A549 (cell line): ENCODE results near the gene GABBR2. TPM values are rescaled to one million over a fixed set of nuclear protein-coding genes. Genes with fewer than 3 reads are reported as not detected.

Experiments
- ATAC-seq, 2 experiments: fragments of 200-7000 bp in 1 of 2; fragments of >200 bp in 1 of 2; cut with Nextera tagmentation in 1 of 2; cut with Tn5 transposase in 1 of 2; 3 replicates each; pipeline versions ENCODE4 v1.8.0 to v1.9.1; 2018 to 2020; ENCODE audit warnings: mild to moderate bottlenecking in 1 of 2, moderate library complexity in 1 of 2
- CTCF ChIA-PET: fragments of 300-600 bp; sonication (Branson Sonifier 250); formaldehyde crosslinking; extraction: SDS; loops from one replicate; lab custom pipeline; 2021; ENCODE audit warnings: antibody characterized with exemption, inconsistent platforms; lab: Yijun Ruan, JAX
- POLR2A ChIA-PET: fragments of 350-600 bp; formaldehyde crosslinking; extraction: SDS; loops from one replicate; lab custom pipeline; 2021; ENCODE audit warnings: antibody characterized with exemption, inconsistent platforms; lab: Yijun Ruan, JAX
- DNase-seq, 2 experiments: peaks; one replicate each; pipeline versions ENCODE4 v3.0.0 to v3.0.0-alpha.2; 2011 to 2016; ENCODE audit warnings: low read depth in 1 of 2, low spot score in 1 of 2
- FAIRE-seq: peaks from 2 replicates; lab custom pipeline; 2011; peaks lifted over from hg19 to GRCh38; lab: Jason Lieb, UNC
- H3K27ac ChIP-seq, 2 experiments: fragments of >200 bp; sonication (Bioruptor Twin); formaldehyde crosslinking; 3 replicates each; pipeline ENCODE4 v1.5.1; 2016 to 2017
- H3K4me1 ChIP-seq: fragments of >200 bp; sonication (Bioruptor Twin); formaldehyde crosslinking; 3 replicates; pipeline ENCODE4 v1.6.1; 2016
- H3K4me2 ChIP-seq: fragments of >200 bp; sonication (Bioruptor Twin); formaldehyde crosslinking; 3 replicates; pipeline ENCODE4 v1.6.1; 2016
- H3K4me3 ChIP-seq: fragments of >200 bp; sonication (Bioruptor Twin); formaldehyde crosslinking; 3 replicates; pipeline ENCODE4 v1.5.1; 2016
- H3K9me3 ChIP-seq: fragments of >200 bp; sonication (Bioruptor Twin); formaldehyde crosslinking; 3 replicates; pipeline ENCODE4 v1.6.1; 2016
- BHLHE40 ChIP-seq: IDR thresholded peaks from 2 replicates; pipeline ENCODE4 v1.6.1; 2012; ENCODE audit warnings: low read depth, low read length, inconsistent platforms
- CBX2 ChIP-seq: fragments of 200-600 bp; sonication (generic); IDR thresholded peaks from 2 replicates; pipeline ENCODE4 v1.6.1; 2016; ENCODE audit warnings: low read depth, mild to moderate bottlenecking, borderline replicate concordance
- CTCF ChIP-seq: fragments of >200 bp; sonication (Bioruptor Twin); formaldehyde crosslinking; IDR thresholded peaks from 3 replicates; pipeline ENCODE4 v1.5.1; 2016
- EP300 ChIP-seq, 2 experiments: fragments of >200 bp; sonication (Bioruptor Twin); formaldehyde crosslinking; IDR thresholded peaks; 2 replicates in 1 of 2; 3 replicates in 1 of 2; pipeline ENCODE4 v1.6.1; 2016 to 2017
- ESRRA ChIP-seq: fragments of 150-350 bp; IDR thresholded peaks from 2 replicates; pipeline ENCODE4 v1.6.1; 2014; ENCODE audit warnings: mild to moderate bottlenecking, low read length, borderline replicate concordance
- GATA3 ChIP-seq: IDR thresholded peaks from 2 replicates; pipeline ENCODE4 v1.6.1; 2012; ENCODE audit warnings: borderline replicate concordance
- HEYL ChIP-seq: fragments of 250-450 bp; sonication (Bioruptor Pico); IDR thresholded peaks from 2 replicates; pipeline ENCODE4 v1.8.0; 2021; ENCODE audit warnings: mild to moderate bottlenecking, moderate library complexity
- HMGXB4 ChIP-seq: fragments of 250-450 bp; sonication (Bioruptor Pico); IDR thresholded peaks from 2 replicates; pipeline ENCODE4 v1.5.0; 2021; ENCODE audit warnings: mild to moderate bottlenecking, moderate library complexity, borderline replicate concordance
- KDM1A ChIP-seq: fragments of 200-600 bp; sonication (generic); IDR thresholded peaks from 2 replicates; pipeline ENCODE4 v1.6.1; 2016; ENCODE audit warnings: low read depth, mild to moderate bottlenecking
- PHF8 ChIP-seq: fragments of 200-600 bp; sonication (generic); IDR thresholded peaks from 2 replicates; pipeline ENCODE4 v1.6.1; 2016; ENCODE audit warnings: low read depth, mild to moderate bottlenecking, antibody characterized with exemption, moderate library complexity, borderline replicate concordance
- RARB ChIP-seq: fragments of 250-450 bp; sonication (Bioruptor Pico); IDR thresholded peaks from 2 replicates; pipeline ENCODE4 v1.8.0; 2021; ENCODE audit warnings: mild to moderate bottlenecking, moderate library complexity
- RFX5 ChIP-seq: fragments of 450-650 bp; IDR thresholded peaks from 2 replicates; pipeline ENCODE4 v1.7.1; 2014; ENCODE audit warnings: antibody characterized with exemption, mild to moderate bottlenecking, moderate library complexity
- RNF2 ChIP-seq: fragments of 200-600 bp; sonication (generic); IDR thresholded peaks from 2 replicates; pipeline ENCODE4 v1.6.1; 2016; ENCODE audit warnings: low read depth, mild to moderate bottlenecking, antibody characterized with exemption, moderate library complexity, borderline replicate concordance
- TFCP2L1 ChIP-seq: fragments of 250-450 bp; sonication (Bioruptor Pico); IDR thresholded peaks from 2 replicates; pipeline ENCODE4 v1.5.0; 2021; ENCODE audit warnings: mild to moderate bottlenecking
- ZC3H11A ChIP-seq: fragments of 450-650 bp; IDR thresholded peaks from 2 replicates; pipeline ENCODE4 v1.6.1; 2014; ENCODE audit warnings: antibody characterized with exemption, mild to moderate bottlenecking
- ZFP36 ChIP-seq: fragments of 450-650 bp; IDR thresholded peaks from 2 replicates; pipeline ENCODE4 v1.6.1; 2014; ENCODE audit warnings: borderline replicate concordance; ENCODE audit not compliant: partially characterized antibody
- WGBS: methylation state at CpG from one replicate; pipeline ENCODE4 v1.1.6; 2017; ENCODE audit errors: missing lambda C conversion rate; 5-methylcytosine and 5-hydroxymethylcytosine counted together
- polyA plus RNA-seq, 4 experiments: library from polyadenylated mRNA; depleted of rRNA in 3 of 4; stranded (reverse); fragments of >200 nt; fragmentation: RNase III in 1 of 4; extraction: RNeasy Plus Mini Kit Qiagen cat#74134 plus additional on column Dnase treatment in 1 of 4; gene quantifications; 2 replicates in 3 of 4; 3 replicates in 1 of 4; pipeline ENCODE4 v1.2.3, GENCODE V29; 2011 to 2017

GABBR2 gene
- polyA plus RNA-seq, 2 of the 4 experiments (the other 2 are of a cell fraction): 0.08 to 0.57 TPM

- CTCF ChIA-PET: interaction anchor here (0.6 to 3.7 kb wide), 7 partner anchors 9 to 485 kb away, joined by 3 to 21 read pairs (median 5); no protein-coding TSS in a partner anchor
- no peaks in the 10 kb centered on the region for H3K4me1 ChIP-seq
- POLR2A ChIA-PET: interaction anchor here (0.7 kb wide), 1 partner anchor 436 kb away, joined by 3 read pairs; no protein-coding TSS in a partner anchor
- TF ChIP-seq EP300 (IDR thresholded peaks at IDR 0.05): no peak
- TF ChIP-seq, all 56 proteins: peak for 0
- Histone ChIP-seq H3K9me3 (no peaks in the 10 kb centered on the region), H3K4me3 (no peak overlapping the region), H3K27ac (no peak overlapping the region), H3K4me2 (no peak overlapping the region)
- WGBS: 80% methylated on average over 12 of the region's 12 CpGs
- ATAC-seq (peak in 1 of 2 experiments; percentile 22; a peak in 1 of 6 replicates), FAIRE-seq (no peak), DNase-seq (no peak)
Measured at GRCh38 chr9:98289614-98290201, 419.0 kb downstream of the GABBR2 start.

GRCh38 chr9:98288881-98289280 is 419.9 kb downstream of the GABBR2 start:
- Histone ChIP-seq H3K27ac (no peak overlapping the region), H3K4me2 (no peak overlapping the region)
- CTCF ChIA-PET: interaction anchor here (0.8 to 1.5 kb wide), 2 partner anchors 10 to 26 kb away, joined by 3 to 7 read pairs; no protein-coding TSS in a partner anchor
- FAIRE-seq: no peak
- no peak for TF ChIP-seq CTCF
- no peak for TF ChIP-seq ESRRA
- TF ChIP-seq GATA3: no peak
- TF ChIP-seq ZFP36: no peak
- no peak for TF ChIP-seq CBX2
- no peak for TF ChIP-seq BHLHE40
- no peak for TF ChIP-seq ZC3H11A
- TF ChIP-seq HEYL (CRISPR knock-in tag): no peak
- TF ChIP-seq KDM1A: no peak
- TF ChIP-seq HMGXB4 (CRISPR knock-in tag): no peak
- TF ChIP-seq RARB (CRISPR knock-in tag): no peak
- TF ChIP-seq RNF2: no peak
- no peak for TF ChIP-seq TFCP2L1 (CRISPR knock-in tag)
- no peak for TF ChIP-seq PHF8
- TF ChIP-seq, all 56 proteins: peak for 0
- DNase-seq: no peak
- Histone ChIP-seq H3K4me3 (no peak overlapping the region), H3K4me1 (no peaks in the 10 kb centered on the region), H3K9me3 (no peaks in the 10 kb centered on the region)
- ATAC-seq: no peak
- 44% methylated on average over 3 of the region's 5 CpGs for WGBS
- POLR2A ChIA-PET: no interaction called here

- TF ChIP-seq ESRRA (no peak), RFX5 (no peak)
- TF ChIP-seq, all 56 proteins: peak for 0
- DNase-seq (peak in 1 of 2 experiments; percentile 22), ATAC-seq (peak in 1 of 2 experiments; percentile 63; a peak in 3 of 6 replicates), FAIRE-seq (no peak)
- no peak overlapping the region for H3K4me2 ChIP-seq
- ChIA-PET POLR2A (no interaction called here), CTCF (interaction anchor here (0.7 to 2.5 kb wide), 4 partner anchors 11 to 168 kb away, joined by 3 to 8 read pairs (median 4); partner anchors contain the start of gene TRIM14)
- H3K4me1 ChIP-seq: no peaks in the 10 kb centered on the region
- 90% methylated on average over 4 of the region's 4 CpGs for WGBS
- H3K9me3 ChIP-seq: no peaks in the 10 kb centered on the region
- no peak overlapping the region for H3K4me3 ChIP-seq
- no peak overlapping the region for H3K27ac ChIP-seq
Measured at GRCh38 chr9:98287384-98287783, 421.4 kb downstream of the GABBR2 start.
